SK-N-MC (cell line): ENCODE results near the gene NPAT.

Source experiments
- EZH2 ChIP-seq: fragments of 200-600 bp; sonication (generic); IDR thresholded peaks from one replicate; pipeline ENCODE4 v1.6.1; 2017; ENCODE audit warnings: antibody characterized with exemption
- FOXP2 ChIP-seq: optimal IDR thresholded peaks from 2 replicates; pipeline ENCODE3; 2011; ENCODE audit warnings: mild to moderate bottlenecking, moderate library complexity; ENCODE audit not compliant: insufficient read depth; ENCODE audit errors: extremely low read length, control extremely low read depth
- POLR2AphosphoS5 ChIP-seq: IDR thresholded peaks from 2 replicates; pipeline ENCODE4 v1.6.1; 2012; ENCODE audit warnings: mild to moderate bottlenecking, low read depth, low read length, borderline replicate concordance

DNA sequence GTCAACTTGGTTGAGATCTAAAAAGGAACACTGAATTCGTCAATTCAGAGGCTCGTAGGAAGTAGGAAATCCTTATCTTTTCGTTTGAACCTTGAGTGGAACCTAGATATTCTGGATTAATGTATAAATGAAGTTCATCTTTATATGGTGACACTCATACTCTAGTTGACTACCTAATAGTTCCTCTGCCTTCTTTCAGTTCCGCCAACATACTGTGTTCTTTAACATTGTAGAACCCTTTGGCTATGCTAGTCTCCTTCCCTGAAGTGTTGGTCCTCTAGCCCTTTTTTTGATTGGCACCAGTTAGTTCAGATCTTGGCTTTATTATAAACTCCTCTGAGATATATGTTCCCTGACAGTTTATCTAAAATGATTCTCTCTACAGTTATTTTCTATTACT is 1.9 kb upstream of the NPAT start:
- TF ChIP-seq EZH2: no peak
- no peak for TF ChIP-seq POLR2AphosphoS5
- TF ChIP-seq FOXP2: no peak
